ENCODE results near the gene GRIFIN. TPM values are rescaled to one million over a fixed set of nuclear protein-coding genes. Genes with fewer than 3 reads are reported as not detected.
A peak's percentile ranks its signal among the peaks of the same experiment; 100 is the strongest.

Gene GRIFIN, protein sequence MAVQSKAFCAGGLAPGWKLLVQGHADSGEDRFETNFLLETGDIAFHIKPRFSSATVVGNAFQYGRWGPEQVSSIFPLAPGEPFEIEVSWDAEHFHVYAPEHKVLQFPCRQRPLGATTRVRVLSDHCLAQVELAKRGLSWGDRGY
- total RNA-seq, result not detected

GRCh38 chr7:2476298-2476697 is at the start of gene GRIFIN:
Gene GRIFIN (minus strand): TSS chr7:2476398. CDS start chr7:2476383, 15 bp downstream.
- Mint-ChIP-seq H3K36me3 (ENCODE audit: low read depth) (no peaks in the 10 kb centered on the region), H3K27me3 (ENCODE audit: low read depth) (no peaks in the 10 kb centered on the region), H3K4me1 (ENCODE audit: low read depth) (no peaks in the 10 kb centered on the region), H3K9me3 (no peaks in the 10 kb centered on the region), H3K4me3 (no peak within 1 kb of the TSS), H3K27ac (no peak within 1 kb of the TSS)
- CTCF ChIA-PET, result no interaction called here
- intact Hi-C loops (cut with micrococcal nuclease), result loop anchor here (5.0 kb wide), 2 partner anchors 51 to 81 kb away; partner anchors contain the start of genes BRAT1 and IQCE
- DNase-seq, result no peak

DNA sequence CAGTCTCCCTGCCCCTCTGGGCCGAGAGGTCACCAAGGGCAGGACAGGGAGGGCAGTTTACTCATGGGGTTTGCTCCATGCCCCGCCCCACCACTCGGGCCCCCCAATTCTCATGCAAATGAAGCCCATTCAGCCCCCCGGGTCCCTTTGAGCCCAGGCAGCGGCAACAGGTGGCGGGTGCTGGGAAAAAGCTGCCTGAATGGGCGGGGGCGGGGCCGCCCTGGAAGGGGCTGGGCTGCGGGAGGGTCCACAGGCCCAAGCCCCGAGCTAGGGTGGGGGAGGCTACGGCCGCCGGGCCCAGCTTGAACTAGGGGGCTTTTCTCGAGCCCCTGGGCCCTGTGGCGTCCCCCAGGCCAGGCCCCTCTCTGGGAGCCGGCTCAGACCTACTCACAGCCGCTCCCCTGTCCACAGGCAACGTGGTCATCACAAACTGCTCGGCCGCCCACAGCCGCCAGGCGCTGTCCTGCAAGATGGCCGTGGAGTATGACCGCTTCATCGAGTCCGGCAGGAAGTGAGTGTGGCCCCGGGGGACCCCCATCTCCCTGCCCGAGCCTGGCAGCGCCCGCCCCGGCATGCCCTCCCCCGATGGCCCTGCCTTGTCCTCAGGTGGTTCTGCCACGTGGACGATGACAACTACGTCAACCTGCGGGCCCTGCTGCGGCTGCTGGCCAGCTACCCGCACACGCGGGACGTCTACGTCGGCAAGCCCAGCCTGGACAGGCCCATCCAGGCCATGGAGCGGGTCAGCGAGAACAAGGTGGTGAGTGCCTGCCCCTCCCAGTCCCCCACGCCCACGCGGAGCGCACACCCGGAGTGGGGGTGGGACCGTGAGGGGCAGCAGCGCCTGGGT is 48.8 kb upstream of the GRIFIN start:
- no peaks in the 10 kb centered on the region for H3K27me3 Mint-ChIP-seq (ENCODE audit: low read depth)
- H3K36me3 Mint-ChIP-seq (ENCODE audit: low read depth), result peaks cover 2% of the 10 kb centered on the region
- H3K4me3 Mint-ChIP-seq, result no peak overlapping the region
- no peaks in the 10 kb centered on the region for H3K9me3 Mint-ChIP-seq
- CTCF ChIA-PET, result no interaction called here
- no peak for DNase-seq
- peaks cover 65% of the 10 kb centered on the region for H3K4me1 Mint-ChIP-seq (ENCODE audit: low read depth)
- intact Hi-C loops (cut with micrococcal nuclease), result loop anchor here (5.0 kb wide), 3 partner anchors 48 to 317 kb away; partner anchors contain the start of genes EIF3B, GNA12 and GRIFIN
- H3K27ac Mint-ChIP-seq, result no peak overlapping the region

GRCh38 chr7:2523941-2524807 is 48.0 kb upstream of the GRIFIN start:
- peaks cover 2% of the 10 kb centered on the region for H3K36me3 Mint-ChIP-seq (ENCODE audit: low read depth)

DNA sequence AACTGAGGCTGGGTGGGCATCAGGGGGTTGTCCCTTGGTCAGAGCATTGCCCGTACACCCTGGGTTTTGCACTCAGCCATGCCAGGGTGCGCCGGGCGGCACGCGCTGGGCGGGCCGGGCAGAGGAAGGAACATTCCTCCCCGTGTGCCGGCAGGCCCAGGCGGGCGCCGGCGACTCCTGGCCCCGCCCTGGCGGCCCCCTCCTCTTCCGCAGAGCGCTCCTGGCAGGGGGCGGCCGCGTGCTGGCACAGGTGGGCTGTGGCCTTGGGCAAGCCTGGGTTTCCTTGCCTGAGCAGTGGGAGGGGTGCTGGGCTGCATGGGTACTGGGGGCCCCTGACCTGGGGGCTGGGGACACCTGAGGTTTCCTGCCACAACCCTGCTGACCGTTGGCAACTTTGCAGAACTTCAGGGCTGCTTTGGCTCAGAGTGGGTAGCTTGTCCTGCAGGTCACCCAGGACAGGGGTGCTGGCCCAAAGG is 47.3 kb upstream of the GRIFIN start:
- Mint-ChIP-seq H3K27ac (no peak overlapping the region), H3K4me3 (peak overlapping the region; percentile 94), H3K27me3 (ENCODE audit: low read depth) (no peaks in the 10 kb centered on the region), H3K4me1 (ENCODE audit: low read depth) (peaks cover 51% of the 10 kb centered on the region), H3K9me3 (no peaks in the 10 kb centered on the region), H3K36me3 (ENCODE audit: low read depth) (peaks cover 2% of the 10 kb centered on the region)
- intact Hi-C loops (cut with micrococcal nuclease), result loop anchor here (2.0 to 5.0 kb wide), 3 partner anchors 119 to 319 kb away; partner anchors contain the start of genes EIF3B and GNA12
- DNase-seq, result no peak
- CTCF ChIA-PET, result interaction anchor here (1.0 kb wide), 1 partner anchor 186 kb away, joined by 3 read pairs; no protein-coding TSS in a partner anchor

More at GRCh38 chr7:2523941-2524807, 48.0 kb upstream of the GRIFIN start:
- intact Hi-C loops (cut with micrococcal nuclease), result loop anchor here (2.0 to 5.0 kb wide), 3 partner anchors 119 to 318 kb away; partner anchors contain the start of genes EIF3B and GNA12
- Mint-ChIP-seq H3K4me3 (no peak overlapping the region), H3K4me1 (ENCODE audit: low read depth) (peaks cover 58% of the 10 kb centered on the region), H3K9me3 (no peaks in the 10 kb centered on the region), H3K27me3 (ENCODE audit: low read depth) (no peaks in the 10 kb centered on the region), H3K27ac (no peak overlapping the region)
- CTCF ChIA-PET, result no interaction called here
- DNase-seq, result no peak

- H3K9me3 Mint-ChIP-seq, result no peaks in the 10 kb centered on the region
- H3K27ac Mint-ChIP-seq, result peak overlapping the region; percentile 79
- H3K4me3 Mint-ChIP-seq, result peak overlapping the region; percentile 94
- CTCF ChIA-PET, result interaction anchor here (1.0 kb wide), 1 partner anchor 187 kb away, joined by 3 read pairs; no protein-coding TSS in a partner anchor
- intact Hi-C loops (cut with micrococcal nuclease), result loop anchor here (1.0 to 5.0 kb wide), 6 partner anchors 7 to 319 kb away; partner anchors contain the start of genes BRAT1, EIF3B and GNA12
- no peaks in the 10 kb centered on the region for H3K27me3 Mint-ChIP-seq (ENCODE audit: low read depth)
- peaks cover 2% of the 10 kb centered on the region for H3K36me3 Mint-ChIP-seq (ENCODE audit: low read depth)
- H3K4me1 Mint-ChIP-seq (ENCODE audit: low read depth), result peaks cover 51% of the 10 kb centered on the region
- peak; percentile 72 for DNase-seq
These were observed 46.7 kb upstream of the GRIFIN start for GRCh38 chr7:2522780-2523433.

GRCh38 chr7:2521952-2522591 is 45.9 kb upstream of the GRIFIN start:
- peaks cover 50% of the 10 kb centered on the region for H3K4me1 Mint-ChIP-seq (ENCODE audit: low read depth)
- CTCF ChIA-PET, result interaction anchor here (1.0 kb wide), 1 partner anchor 188 kb away, joined by 3 read pairs; no protein-coding TSS in a partner anchor
- H3K27ac Mint-ChIP-seq, result peak overlapping the region; percentile 79
- peaks cover 2% of the 10 kb centered on the region for H3K36me3 Mint-ChIP-seq (ENCODE audit: low read depth)
- no peaks in the 10 kb centered on the region for H3K9me3 Mint-ChIP-seq
- peak; percentile 89 for DNase-seq
- no peaks in the 10 kb centered on the region for H3K27me3 Mint-ChIP-seq (ENCODE audit: low read depth)
- H3K4me3 Mint-ChIP-seq, result peak overlapping the region; percentile 94
- intact Hi-C loops (cut with micrococcal nuclease), result loop anchor here (1.0 to 5.0 kb wide), 7 partner anchors 8 to 320 kb away; partner anchors contain the start of genes BRAT1, EIF3B, GNA12 and TTYH3

DNA sequence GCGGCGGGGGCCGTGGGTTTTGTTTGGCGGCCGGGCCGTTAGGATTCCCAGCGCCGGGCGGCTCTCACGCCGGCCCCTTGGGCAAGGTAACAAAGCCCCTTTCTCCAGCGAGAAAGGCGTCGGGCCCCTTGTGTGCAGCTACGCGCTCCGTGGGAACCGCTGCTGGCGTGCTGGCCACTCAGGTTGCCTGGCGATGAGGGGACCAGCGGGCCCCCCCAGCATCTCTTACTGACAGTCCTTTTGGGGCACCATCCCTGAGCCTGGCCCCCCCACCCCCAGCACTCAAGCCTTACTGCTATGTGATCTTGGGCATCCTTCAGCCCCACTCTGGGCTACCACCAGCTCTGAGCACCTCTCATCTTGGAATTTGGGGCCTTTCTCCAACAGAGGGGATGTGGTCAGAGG is 45.1 kb upstream of the GRIFIN start:
- CTCF ChIA-PET, result no interaction called here
- intact Hi-C loops (cut with micrococcal nuclease), result loop anchor here (2.0 to 5.0 kb wide), 3 partner anchors 109 to 321 kb away; partner anchors contain the start of genes EIF3B, GNA12 and TTYH3
- Mint-ChIP-seq H3K27me3 (ENCODE audit: low read depth) (no peaks in the 10 kb centered on the region), H3K4me3 (peak overlapping the region; percentile 94), H3K27ac (peak overlapping the region; percentile 79), H3K36me3 (ENCODE audit: low read depth) (peaks cover 2% of the 10 kb centered on the region), H3K9me3 (no peaks in the 10 kb centered on the region), H3K4me1 (ENCODE audit: low read depth) (peaks cover 44% of the 10 kb centered on the region)
- DNase-seq, result no peak

DNA sequence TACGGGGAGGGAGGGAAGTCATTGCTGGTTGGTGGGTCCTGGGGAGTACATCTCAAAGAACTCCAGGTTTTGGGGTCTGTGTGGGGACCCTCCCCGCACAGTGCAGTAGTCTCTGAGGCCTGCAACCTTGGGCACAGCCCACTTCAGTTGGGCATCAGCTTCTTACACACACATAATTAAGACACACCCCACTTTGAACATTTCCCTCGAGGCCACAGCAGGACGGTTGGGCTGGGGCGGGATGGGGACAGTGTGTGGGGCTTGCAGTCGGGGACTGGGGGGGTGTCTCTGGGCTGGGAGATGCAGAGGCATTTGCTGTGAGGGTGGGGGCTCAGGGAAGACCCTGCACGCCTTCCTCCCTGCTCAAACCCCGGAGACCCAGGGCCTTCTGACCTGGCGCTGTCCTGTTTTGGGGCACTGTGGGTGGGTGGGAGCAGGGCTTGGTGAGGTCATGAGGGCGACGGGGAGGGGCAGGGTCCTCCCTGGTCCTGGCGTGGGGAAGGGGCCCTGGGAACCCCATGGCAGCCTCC is 44.6 kb upstream of the GRIFIN start:
- intact Hi-C loops (cut with micrococcal nuclease), result loop anchor here (1.0 to 5.0 kb wide), 4 partner anchors 13 to 321 kb away; partner anchors contain the start of genes EIF3B, GNA12 and TTYH3
- H3K4me3 Mint-ChIP-seq, result peak overlapping the region; percentile 94
- peaks cover 40% of the 10 kb centered on the region for H3K4me1 Mint-ChIP-seq (ENCODE audit: low read depth)
- no peak for DNase-seq
- H3K36me3 Mint-ChIP-seq (ENCODE audit: low read depth), result peaks cover 1% of the 10 kb centered on the region
- CTCF ChIA-PET, result interaction anchor here (0.6 to 1.1 kb wide), 3 partner anchors 9 to 860 kb away, joined by 3 to 5 read pairs (median 4); no protein-coding TSS in a partner anchor
- no peaks in the 10 kb centered on the region for H3K27me3 Mint-ChIP-seq (ENCODE audit: low read depth)
- H3K9me3 Mint-ChIP-seq, result no peaks in the 10 kb centered on the region
- H3K27ac Mint-ChIP-seq, result peak overlapping the region; percentile 58

DNA sequence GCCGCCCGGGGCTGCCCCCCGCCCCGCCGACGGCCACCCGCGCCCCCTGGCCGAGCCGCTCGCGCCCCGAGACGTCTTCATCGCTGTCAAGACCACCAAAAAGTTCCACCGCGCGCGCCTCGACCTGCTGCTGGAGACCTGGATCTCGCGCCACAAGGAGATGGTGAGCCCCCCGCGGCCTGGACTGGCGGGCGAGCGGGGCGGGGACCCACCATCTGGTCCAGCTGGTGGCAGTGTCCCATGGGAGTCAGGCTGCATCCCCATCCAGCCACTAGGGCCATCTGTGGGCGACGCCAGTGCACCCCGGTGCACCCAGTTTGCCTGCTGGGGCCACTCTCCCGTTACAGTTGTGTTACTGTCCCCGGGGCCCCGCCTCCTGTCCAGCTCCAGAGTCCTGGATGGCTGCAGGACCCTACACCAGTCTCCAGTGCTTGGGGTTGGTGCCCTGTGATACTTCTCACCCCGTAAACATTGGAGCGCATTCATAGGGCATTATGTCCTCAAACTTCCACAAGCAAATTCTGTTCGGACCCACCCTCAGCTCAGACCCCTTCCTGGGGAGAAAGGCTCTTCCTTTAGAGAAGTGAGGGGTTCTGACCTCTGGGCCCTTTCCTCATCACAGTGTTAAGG is 44.0 kb upstream of the GRIFIN start:
- intact Hi-C loops (cut with micrococcal nuclease), result loop anchor here (1.0 to 5.0 kb wide), 4 partner anchors 12 to 322 kb away; partner anchors contain the start of genes EIF3B, GNA12 and TTYH3
- peak; percentile 54 for DNase-seq
- Mint-ChIP-seq H3K9me3 (no peaks in the 10 kb centered on the region), H3K27me3 (ENCODE audit: low read depth) (no peaks in the 10 kb centered on the region), H3K27ac (peak overlapping the region; percentile 82), H3K36me3 (ENCODE audit: low read depth) (no peaks in the 10 kb centered on the region), H3K4me3 (peak overlapping the region; percentile 94), H3K4me1 (ENCODE audit: low read depth) (peaks cover 38% of the 10 kb centered on the region)
- CTCF ChIA-PET, result interaction anchor here (0.6 to 1.1 kb wide), 3 partner anchors 9 to 860 kb away, joined by 3 to 5 read pairs (median 4); no protein-coding TSS in a partner anchor
